Measurements from ENCODE around the gene PLEKHB2.
"Not testable (repeated sequence)": the region's sequence is repeated elsewhere in the genome, so short reads cannot be mapped to it uniquely, and the experiment has no call there.

DNA sequence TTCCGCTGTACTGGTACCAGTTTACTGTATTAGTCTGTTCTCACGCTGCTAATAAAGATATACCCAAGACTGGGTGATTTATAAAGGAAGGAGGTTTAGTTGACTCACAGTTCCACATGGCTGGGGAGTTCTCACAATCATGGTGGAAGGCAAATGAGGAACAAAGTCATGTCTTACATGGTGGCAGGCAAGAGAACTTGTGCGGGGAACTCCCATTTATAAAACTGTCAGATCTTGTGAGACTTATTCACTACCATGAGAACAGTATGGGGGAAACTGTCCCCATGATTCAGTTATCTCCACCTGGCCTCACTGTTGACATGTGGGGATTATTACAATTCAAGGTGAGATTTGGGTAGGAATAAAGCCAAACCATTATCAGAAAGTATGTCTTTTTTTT is 9.8 kb downstream of the PLEKHB2 start:
- not testable (repeated sequence) for TF ChIP-seq CTCF, POLR2AphosphoS5, EP300 (IDR thresholded peaks at IDR 0.05)
